Fibroblast of skin of left quadriceps (primary cell): ENCODE measurements around the gene LPIN3.

ENCODE experiments used
- DNase-seq, 2 experiments: peaks; one replicate each; pipeline ENCODE4 v3.0.0-alpha.2; 2013; ENCODE audit warnings: low read depth in 2 of 2

Gene LPIN3

GRCh38 chr20:41349266-41349665 is 8.6 kb downstream of the LPIN3 start:
- DNase-seq, result no peak

GRCh38 chr20:41349943-41350342 is 9.3 kb downstream of the LPIN3 start:
- DNase-seq, result no peak

DNA sequence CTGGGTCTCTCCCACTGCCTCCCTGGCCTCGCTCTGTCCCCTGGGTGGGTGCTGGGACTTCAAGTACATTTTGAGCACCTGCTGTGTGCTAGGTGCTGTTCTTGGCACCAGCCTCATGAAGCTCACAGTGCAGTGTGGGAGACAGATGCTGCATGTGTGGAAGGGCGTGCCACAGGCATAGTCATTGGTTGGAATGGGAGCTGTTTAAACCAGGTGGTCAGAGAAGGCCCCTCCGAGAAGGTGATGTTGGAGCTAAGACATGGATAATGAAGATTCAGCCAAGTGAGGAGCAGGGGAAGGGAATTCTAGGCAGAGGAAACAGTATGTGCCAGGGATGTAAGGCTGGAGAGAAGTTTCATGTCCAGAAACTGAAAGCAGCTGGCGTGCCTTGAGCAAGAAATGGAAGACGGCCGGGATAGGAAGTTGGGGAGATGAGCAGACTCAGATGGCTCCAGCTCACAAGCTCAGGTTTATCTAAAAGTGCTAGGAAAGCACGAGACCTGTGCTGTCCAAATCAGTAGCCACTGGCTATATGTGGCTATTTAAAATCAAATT is 9.9 kb downstream of the LPIN3 start:
- no peak for DNase-seq

- no peak for DNase-seq
These were observed 11.5 kb downstream of the LPIN3 start for GRCh38 chr20:41352106-41352505.

- no peak for DNase-seq
These were observed 12.0 kb downstream of the LPIN3 start for GRCh38 chr20:41352666-41353065.

GRCh38 chr20:41353530-41353929 is 12.9 kb downstream of the LPIN3 start:
- DNase-seq, result no peak

GRCh38 chr20:41355192-41355591 is 14.6 kb downstream of the LPIN3 start:
- no peak for DNase-seq

GRCh38 chr20:41355598-41356203 is 15.1 kb downstream of the LPIN3 start:
- DNase-seq, result no peak

GRCh38 chr20:41356951-41357350 is 16.3 kb downstream of the LPIN3 start:
- no peak for DNase-seq

DNA sequence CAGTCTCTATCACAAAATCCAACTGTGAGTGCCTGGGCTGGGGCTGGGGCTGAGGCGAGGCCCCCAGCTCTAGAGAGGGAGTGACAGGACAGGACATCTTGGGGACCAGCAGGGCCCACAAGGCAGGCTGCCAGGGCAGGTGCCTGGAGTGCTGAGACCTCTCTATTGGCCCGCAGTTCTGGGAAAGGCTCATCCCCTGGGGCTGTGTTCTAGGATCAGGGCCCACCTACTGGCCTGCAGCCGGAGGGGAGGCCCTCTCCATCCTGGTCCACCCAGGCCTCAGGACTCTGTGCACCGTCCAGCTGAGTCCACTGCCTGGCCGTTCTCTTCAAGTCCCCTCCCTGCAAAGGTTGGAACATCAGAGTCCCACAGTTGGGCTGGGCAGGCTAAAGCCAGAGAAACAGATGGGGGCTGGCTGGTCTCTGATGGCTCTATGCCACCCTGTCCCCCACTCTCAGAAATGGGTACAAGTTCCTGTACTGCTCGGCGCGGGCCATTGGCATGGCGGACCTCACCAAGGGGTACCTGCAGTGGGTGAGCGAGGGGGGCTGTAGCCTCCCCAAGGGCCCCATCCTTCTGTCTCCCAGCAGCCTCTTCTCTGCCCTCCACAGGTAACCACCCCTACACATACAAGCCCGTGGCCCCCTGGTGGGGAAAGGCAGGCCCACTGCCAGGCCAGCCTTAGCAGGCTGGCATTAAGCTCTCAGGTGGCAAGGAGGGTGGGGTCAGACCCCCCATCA is 17.0 kb downstream of the LPIN3 start:
- DNase-seq, result no peak

DNA sequence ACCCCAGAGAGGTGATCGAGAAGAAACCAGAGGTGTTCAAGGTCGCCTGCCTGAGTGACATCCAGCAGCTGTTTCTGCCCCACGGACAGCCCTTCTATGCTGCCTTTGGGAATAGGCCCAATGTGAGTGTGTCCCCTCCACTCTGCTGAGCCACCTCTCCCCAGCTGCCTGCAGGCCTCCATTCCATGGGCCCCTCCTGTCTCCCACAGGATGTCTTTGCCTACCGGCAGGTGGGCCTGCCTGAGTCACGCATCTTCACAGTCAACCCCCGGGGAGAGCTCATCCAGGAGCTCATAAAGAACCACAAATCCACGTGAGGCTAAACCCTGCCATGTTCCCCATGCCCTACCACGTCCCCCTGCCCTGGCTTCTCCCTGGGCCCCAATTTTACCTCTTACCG is 17.6 kb downstream of the LPIN3 start:
- DNase-seq, result no peak

- no peak for DNase-seq
These were observed 18.1 kb downstream of the LPIN3 start for GRCh38 chr20:41358717-41359116.

DNA sequence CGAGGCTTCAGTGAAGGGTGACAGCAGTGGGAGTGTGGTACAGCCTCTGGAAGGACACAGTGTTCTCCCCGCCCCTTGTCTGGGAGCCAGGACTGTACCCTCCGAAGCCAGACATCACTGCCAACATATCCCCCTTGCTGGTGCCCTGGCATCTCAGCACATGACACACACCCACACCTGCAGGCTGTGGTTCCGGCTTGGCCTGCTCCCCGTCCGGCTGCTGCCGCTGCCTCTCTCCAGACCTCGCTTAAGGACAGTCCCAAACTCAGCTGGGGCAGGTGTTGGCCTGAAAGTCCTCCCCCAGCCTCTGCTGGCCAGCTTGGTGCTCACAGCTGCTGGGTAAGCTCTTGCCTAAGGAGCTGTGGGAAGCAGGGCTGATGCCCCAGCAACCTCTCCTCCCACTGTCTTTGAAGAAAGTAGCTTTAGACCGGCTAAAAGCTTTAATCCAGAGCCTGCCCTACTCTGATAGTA is 19.0 kb downstream of the LPIN3 start:
- DNase-seq, result no peak

DNA sequence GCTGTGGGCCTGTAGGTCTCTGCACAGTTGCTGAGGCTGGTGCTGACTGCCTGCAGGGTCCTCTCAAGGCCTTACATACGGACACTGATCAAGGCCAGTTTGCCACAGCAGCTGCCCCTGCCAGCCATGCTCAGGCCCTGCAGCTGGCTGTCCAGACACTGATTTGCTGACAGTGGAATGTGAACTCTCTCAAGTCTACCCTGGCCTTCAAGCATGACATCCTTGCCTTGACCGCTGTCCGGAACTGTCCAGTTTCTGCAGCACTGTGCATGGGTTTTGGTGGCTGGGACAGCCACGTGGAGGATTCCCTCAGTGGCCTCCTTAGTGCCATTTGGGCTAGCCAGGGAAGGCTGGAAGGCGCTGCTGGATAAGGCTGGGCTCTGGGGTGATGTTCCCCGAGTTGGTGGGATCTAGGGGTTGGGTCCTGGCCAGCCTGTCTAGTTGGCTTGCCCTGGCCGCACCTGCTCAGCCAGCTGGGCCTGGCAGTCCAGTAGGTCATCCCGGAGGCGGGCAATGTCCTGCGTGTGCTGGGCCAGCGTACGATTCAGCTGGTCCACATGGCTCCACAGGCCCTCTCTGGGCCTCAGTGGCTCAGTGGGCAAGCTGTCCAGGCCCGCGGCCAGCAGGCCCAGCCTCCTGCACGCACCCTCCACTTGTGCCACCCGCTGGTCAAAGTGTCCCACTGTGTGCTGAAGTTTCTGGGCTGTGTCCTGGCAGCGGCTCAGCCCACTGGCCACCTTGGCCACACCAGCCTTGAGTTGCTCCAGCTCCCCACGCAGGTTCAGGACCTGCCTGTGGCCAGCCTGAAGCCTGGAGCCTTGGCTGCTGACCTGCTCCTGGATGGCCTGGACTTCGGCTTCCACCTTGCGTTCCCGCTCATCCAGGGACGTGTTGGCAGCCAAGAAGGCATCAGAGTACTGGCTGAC is 20.5 kb downstream of the LPIN3 start:
- DNase-seq, result no peak

- DNase-seq, result no peak
These were observed 21.4 kb downstream of the LPIN3 start for GRCh38 chr20:41361757-41362747.

DNA sequence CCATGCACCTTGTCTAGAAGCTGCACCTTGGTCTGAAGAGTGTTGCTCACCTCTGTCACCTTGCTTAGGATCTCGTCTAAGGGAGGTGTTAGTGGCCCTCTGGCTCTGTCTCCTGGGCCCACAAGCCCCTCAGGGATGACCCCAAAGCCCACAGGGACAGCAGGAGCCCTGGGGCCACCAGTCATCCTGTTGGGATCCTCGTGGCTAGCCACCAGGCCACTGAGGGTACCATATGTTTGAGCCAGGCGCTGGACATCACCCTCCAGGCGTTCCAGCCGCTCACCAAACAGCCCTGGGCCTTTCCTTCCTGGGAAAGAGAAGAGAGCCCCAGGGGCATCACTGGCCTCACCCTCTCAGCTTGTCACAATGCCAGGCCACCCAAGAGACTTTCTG is 22.1 kb downstream of the LPIN3 start:
- no peak for DNase-seq

DNA sequence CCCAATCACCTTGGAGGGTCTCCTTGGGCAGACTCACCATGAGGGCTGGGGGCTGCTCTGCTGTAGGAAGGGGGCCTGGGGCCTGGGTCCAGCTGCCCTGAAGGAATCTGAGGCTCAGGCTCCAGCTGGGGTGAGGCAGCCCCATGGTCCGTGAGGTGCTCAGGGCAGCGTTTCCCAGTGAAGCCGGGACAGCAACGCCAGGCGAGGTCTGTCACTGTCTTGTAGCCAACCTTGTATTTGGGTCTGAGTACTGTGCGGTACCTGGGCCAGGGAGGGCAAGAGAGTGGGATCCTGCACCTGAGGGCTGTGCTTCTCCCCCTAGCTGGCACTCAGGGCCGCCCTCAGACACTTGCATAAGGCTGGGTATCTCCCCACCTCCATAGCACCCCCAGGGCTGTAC is 23.0 kb downstream of the LPIN3 start:
- DNase-seq, result no peak

DNA sequence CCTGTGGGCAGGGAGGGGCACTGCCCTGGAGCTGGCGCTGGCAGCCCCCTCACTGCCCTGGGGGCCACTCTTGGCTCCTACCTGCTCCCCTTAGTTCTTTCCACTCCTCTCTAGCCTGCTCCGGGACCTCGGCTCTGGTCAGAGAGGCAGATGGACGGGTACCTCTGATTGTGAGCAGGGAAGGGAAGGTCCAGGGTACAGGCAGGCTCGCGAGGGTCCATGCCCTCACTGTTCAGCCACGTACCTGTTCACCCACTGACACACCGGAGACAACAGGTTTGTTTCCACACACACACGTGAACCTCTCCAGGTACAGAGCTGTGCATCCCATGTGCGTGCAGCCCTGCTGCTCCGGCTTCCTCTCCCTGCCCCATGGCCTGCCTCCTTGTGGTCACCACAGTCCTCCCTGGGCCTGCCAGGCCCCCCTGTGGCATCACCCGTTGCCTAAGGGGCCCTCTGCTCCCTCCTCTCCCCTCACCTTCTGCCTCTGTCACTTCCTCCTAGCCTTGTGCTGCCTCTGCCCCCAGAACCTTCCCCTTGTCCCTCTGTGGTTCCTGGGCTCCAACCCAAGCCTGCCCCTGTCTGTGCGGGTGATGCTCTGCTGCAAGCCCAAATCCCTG is 23.7 kb downstream of the LPIN3 start:
- no peak for DNase-seq

GRCh38 chr20:41364967-41365765 is 24.5 kb downstream of the LPIN3 start:
- no peak for DNase-seq
